BJ (cell line): ENCODE measurements around the gene KRT23. TPM values are rescaled to one million over a fixed set of nuclear protein-coding genes. Genes with fewer than 3 reads are reported as not detected.

ENCODE experiments used
- CTCF ChIA-PET: fragments of 350-600 bp; formaldehyde crosslinking; extraction: SDS; loops from one replicate; lab custom pipeline; 2021; ENCODE audit warnings: antibody characterized with exemption, inconsistent platforms; lab: Yijun Ruan, JAX
- POLR2A ChIA-PET: fragments of 300-600 bp; sonication (Branson Sonifier 250); formaldehyde crosslinking; extraction: SDS; loops from one replicate; lab custom pipeline; 2021; ENCODE audit warnings: antibody characterized with exemption; lab: Charles Lee
- DNase-seq: peaks from one replicate; pipeline ENCODE4 v3.0.0-alpha.2; 2011; ENCODE audit warnings: low read depth
- H3K27me3 ChIP-seq: 2 replicates; pipeline ENCODE4 v1.6.0; 2011; ENCODE audit warnings: low read length; ENCODE audit not compliant: control insufficient read depth, insufficient read depth
- H3K36me3 ChIP-seq: 2 replicates; pipeline ENCODE4 v1.5.1; 2011; ENCODE audit warnings: low read length; ENCODE audit not compliant: control insufficient read depth, insufficient read depth
- H3K4me3 ChIP-seq: 2 replicates; pipeline ENCODE4 v1.5.1; 2011; ENCODE audit warnings: low read depth, mild to moderate bottlenecking, control low read depth, low read length
- CTCF ChIP-seq: IDR thresholded peaks from 2 replicates; pipeline ENCODE4 v1.5.1; 2011; ENCODE audit warnings: low read depth, mild to moderate bottlenecking, control low read depth, inconsistent platforms, low read length, moderate library complexity; ENCODE audit not compliant: insufficient read depth
- polyA plus RNA-seq: library from polyadenylated mRNA; depleted of rRNA; stranded (reverse); fragments of >200 nt; gene quantifications from 2 replicates; pipeline ENCODE4 v1.2.3, GENCODE V29; 2011

Gene KRT23
- polyA plus RNA-seq, 1 experiment = 0.11 TPM

- no peak for TF ChIP-seq CTCF
- DNase-seq = no peak
- Histone ChIP-seq H3K27me3 (no peaks in the 10 kb centered on the region), H3K36me3 (no peaks in the 10 kb centered on the region), H3K4me3 (no peak overlapping the region)
- CTCF ChIA-PET = no interaction called here
- POLR2A ChIA-PET = no interaction called here
Observed at GRCh38 chr17:40936976-40937375, 470 bp downstream of the KRT23 start.

- CTCF ChIA-PET = interaction anchor here (1.9 kb wide), 1 partner anchor 11 kb away, joined by 5 read pairs; no protein-coding TSS in a partner anchor
- POLR2A ChIA-PET = no interaction called here
- no peak overlapping the region for H3K4me3 ChIP-seq
- TF ChIP-seq CTCF = no peak
- H3K27me3 ChIP-seq = no peaks in the 10 kb centered on the region
- H3K36me3 ChIP-seq = no peaks in the 10 kb centered on the region
- no peak for DNase-seq
Observed at GRCh38 chr17:40936437-40936971, 942 bp downstream of the KRT23 start.

GRCh38 chr17:40935624-40936023, 1.8 kb downstream of the KRT23 start:
- CTCF ChIA-PET = interaction anchor here (1.9 kb wide), 1 partner anchor 11 kb away, joined by 5 read pairs; no protein-coding TSS in a partner anchor
- Histone ChIP-seq H3K4me3 (no peak overlapping the region), H3K36me3 (no peaks in the 10 kb centered on the region), H3K27me3 (no peaks in the 10 kb centered on the region)
- POLR2A ChIA-PET = no interaction called here
- TF ChIP-seq CTCF = no peak
- DNase-seq = no peak

- no peak overlapping the region for H3K4me3 ChIP-seq
- CTCF ChIA-PET = no interaction called here
- POLR2A ChIA-PET = no interaction called here
- no peaks in the 10 kb centered on the region for H3K36me3 ChIP-seq
- H3K27me3 ChIP-seq = no peaks in the 10 kb centered on the region
- no peak for TF ChIP-seq CTCF
- DNase-seq = no peak
Observed at GRCh38 chr17:40932608-40933007, 4.8 kb downstream of the KRT23 start.

GRCh38 chr17:40931311-40931710, 6.1 kb downstream of the KRT23 start:
- ChIA-PET CTCF (interaction anchor here (0.7 kb wide), 2 partner anchors 17 to 175 kb away, joined by 4 read pairs; no protein-coding TSS in a partner anchor), POLR2A (no interaction called here)
- no peaks in the 10 kb centered on the region for H3K27me3 ChIP-seq
- H3K36me3 ChIP-seq = no peaks in the 10 kb centered on the region
- no peak for TF ChIP-seq CTCF
- H3K4me3 ChIP-seq = no peak overlapping the region
- no peak for DNase-seq
